ENCODE measurements around the gene ALOX15B.

DNA sequence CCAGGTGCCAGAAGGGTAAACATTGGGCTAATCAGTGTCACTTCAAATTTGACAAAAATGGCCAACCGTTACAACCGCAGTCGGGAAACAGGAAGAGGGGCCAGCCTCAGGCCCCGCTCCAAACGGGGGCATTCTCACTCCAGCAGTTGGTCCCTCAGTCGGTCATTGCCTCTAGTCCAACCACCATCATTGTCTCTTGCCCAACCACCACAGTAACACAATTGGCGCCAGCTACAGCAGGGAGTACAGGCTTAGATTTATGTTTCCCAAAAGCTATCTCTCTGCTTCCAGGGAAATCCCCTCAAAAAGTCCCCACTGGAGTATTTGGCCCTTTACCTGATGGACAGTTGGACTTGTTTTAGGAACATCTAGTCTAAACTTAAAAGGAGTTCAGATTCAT, 20.3 kb downstream of the ALOX15B start:
- TF ChIP-seq, protein P1, sequence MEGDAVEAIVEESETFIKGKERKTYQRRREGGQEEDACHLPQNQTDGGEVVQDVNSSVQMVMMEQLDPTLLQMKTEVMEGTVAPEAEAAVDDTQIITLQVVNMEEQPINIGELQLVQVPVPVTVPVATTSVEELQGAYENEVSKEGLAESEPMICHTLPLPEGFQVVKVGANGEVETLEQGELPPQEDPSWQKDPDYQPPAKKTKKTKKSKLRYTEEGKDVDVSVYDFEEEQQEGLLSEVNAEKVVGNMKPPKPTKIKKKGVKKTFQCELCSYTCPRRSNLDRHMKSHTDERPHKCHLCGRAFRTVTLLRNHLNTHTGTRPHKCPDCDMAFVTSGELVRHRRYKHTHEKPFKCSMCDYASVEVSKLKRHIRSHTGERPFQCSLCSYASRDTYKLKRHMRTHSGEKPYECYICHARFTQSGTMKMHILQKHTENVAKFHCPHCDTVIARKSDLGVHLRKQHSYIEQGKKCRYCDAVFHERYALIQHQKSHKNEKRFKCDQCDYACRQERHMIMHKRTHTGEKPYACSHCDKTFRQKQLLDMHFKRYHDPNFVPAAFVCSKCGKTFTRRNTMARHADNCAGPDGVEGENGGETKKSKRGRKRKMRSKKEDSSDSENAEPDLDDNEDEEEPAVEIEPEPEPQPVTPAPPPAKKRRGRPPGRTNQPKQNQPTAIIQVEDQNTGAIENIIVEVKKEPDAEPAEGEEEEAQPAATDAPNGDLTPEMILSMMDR (IDR thresholded peaks at IDR 0.05; ENCODE audit: poor library complexity, severe bottlenecking), result no peak
- no peak for TF ChIP-seq POLR2AphosphoS5 (IDR thresholded peaks at IDR 0.05)
- no peak for TF ChIP-seq RAD21 (conservative IDR thresholded peaks at IDR 0.05)
- no peak for TF ChIP-seq EP300 (conservative IDR thresholded peaks at IDR 0.05; ENCODE audit: poor library complexity, severe bottlenecking)

All from neural cell (in vitro differentiated cells).